ENCODE measurements around the gene MAS1.
"Not testable (repeated sequence)": the region's sequence is repeated elsewhere in the genome, so short reads cannot be mapped to it uniquely, and the experiment has no call there.

MAS1 gene

DNA sequence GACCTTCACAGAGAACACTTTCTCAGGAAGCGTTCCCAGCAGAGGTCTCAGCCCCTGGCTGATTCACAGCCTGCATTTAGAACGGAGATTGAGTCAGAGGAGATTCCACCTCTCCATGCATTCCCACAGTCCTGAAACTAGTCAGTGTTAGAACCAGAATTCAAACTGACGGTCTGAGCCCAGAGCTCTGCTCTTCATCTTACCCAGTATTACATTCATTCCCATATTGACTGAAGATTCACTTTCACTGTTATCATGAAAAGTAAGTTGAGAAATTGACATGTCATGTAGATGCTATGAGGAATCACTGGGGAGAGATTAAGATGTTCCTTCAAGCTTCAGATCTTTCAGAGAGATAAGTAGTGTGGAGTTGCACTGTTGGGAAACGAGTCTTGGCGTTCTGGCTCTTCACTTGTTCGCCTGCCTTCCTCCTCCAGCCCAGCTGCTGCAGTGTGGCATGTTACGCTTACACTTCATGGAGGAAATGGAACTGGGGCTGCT lies 28.3 kb downstream of the MAS1 start:
- DNase-seq (ENCODE audit: low spot score), result no peak

DNA sequence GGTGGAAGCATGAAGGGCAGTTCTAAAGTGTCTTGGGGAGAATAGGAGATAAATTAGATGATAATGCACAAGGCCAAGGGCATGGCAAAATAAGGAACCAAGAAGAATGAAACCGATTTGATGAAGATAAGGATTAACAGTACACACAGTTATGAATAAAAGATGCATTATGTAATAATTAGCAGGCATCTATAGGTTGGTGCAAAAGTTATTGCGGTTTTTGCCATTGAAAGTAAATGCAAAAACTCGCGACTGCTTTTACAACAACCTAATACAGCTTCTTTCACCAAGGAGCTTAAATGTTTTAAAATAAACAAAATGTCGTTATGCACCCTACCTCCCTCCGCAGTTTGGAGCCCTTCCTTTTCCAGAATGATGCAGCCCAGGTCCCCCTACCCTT lies 29.0 kb downstream of the MAS1 start:
- DNase-seq (ENCODE audit: low spot score), result no peak

DNA sequence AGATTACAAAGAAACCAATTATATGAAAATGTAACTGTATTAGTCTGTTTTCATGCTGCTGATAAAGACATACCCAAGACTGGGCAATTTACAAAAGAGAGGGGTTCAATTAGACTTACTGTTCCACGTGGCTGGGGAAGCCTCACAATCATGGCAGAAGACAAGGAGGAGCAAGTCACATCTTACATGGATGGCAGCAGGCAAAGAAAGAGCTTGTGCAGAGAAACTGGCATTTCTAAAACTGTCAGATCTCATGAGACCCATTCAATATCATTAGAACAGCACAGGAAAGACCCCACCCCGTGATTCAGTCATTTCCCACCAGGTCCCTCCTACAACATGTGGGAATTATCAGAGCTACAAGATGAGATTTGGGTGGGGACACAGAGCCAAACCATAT lies 33.4 kb downstream of the MAS1 start:
- DNase-seq (ENCODE audit: low spot score), result not testable (repeated sequence)

DNA sequence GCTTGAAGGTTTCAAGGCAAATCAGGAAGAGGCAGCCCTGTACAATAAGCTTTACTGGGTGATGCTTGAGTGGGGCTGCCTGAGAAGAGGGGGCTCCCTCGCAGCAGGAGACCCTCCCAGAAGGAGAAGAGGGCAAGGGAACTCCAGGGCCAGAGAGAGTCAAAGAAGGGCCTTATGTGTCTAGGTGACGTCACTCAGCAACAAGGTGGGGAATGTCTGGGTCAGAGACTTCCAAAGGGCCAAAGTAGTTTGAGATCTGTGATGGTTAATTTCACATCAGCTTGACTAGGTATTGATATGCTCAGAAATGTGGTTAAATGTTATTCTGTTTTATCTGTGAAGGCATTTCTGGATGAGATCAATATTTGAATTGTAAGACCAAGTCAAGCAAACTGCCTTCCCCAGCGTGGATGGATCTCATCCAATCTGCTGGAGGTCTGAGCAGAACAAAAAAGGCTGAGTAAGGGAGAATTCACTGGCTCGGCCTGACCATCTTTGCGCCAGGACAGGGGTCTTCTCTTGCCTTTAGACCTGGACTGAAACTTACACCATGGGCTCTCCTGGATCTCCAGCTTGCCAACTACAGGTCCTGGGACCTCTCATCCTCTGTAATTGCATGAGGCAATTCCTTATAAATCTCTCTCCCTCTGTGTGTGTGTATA lies 35.9 kb downstream of the MAS1 start:
- DNase-seq (ENCODE audit: low spot score), result no peak

DNA sequence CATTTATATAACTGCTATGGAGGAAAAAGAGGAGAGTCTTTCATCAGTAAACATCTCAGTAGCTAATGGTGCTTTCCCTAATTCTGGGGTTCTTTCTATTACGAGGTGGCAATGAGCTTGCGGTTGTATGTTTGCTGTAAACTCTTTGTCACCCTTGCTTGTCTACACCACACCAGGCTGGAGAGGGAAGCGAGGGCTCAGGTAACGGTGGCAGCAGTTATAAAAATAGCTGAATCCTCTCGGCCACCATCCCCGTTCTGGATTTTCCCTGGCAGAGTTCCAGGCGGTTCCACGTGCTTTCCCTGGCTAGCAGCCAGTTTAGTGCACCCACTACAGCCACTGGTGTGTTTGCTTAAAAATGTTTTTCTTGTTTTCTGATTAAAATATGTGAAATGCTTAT lies 39.0 kb downstream of the MAS1 start:
- no peak for DNase-seq (ENCODE audit: low spot score)

DNA sequence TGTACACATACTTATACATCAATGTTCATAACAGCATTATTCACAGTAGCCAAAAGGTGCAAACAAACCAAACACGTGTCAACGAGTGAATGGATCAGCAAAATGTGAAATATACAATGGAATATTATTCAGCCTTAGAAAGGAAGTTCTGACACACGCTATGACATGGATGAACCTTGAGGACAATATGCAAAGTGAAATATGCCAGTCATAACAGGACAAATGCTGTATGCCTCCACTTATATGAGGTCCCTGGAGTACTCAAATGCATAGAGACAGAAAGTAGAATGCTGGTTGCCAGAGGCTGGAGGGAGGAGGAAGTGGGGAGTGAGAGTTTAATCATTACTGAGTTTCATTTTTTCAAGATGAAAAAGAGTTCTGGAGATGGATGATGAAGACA lies 40.3 kb downstream of the MAS1 start:
- DNase-seq (ENCODE audit: low spot score), result no peak

DNA sequence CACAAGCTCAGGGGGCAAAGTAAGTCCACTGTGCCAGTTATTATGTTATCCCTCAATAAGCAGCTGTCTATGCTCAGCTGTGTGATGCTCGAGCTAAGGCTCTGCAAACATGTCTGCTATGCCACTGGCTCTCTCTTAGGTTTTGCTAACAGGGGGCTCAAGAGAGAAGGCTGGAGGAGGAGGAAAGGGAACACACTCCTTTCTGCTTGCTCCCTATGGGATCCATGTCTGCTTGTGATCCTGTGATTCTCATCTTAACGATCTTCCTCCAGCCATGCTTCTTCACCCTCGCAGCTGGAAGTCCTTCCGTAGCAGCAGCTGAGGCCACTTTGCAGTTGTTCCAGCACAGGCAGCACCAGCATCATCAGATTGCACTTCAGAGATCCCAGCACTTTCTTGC lies 41.1 kb downstream of the MAS1 start:
- DNase-seq (ENCODE audit: low spot score), result no peak

DNA sequence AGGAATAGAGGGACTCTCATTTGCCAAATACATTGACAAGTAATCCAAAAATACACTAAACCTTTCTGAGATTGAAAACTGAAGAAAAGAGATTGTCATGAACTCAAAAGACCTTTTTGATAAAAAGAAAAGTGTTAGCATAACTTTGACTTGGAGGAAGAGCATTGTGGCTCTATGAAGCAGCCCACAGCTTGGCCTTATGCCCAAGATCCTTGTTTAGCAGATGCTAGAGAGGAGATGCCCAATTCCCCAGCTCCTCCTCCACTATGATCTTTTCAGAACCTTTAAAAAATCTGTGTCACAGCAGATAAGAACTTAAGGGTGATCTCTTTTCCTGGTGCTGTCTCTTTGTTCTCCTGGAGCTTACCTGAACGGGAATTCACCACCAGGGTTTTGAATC lies 42.3 kb downstream of the MAS1 start:
- no peak for DNase-seq (ENCODE audit: low spot score)

DNA sequence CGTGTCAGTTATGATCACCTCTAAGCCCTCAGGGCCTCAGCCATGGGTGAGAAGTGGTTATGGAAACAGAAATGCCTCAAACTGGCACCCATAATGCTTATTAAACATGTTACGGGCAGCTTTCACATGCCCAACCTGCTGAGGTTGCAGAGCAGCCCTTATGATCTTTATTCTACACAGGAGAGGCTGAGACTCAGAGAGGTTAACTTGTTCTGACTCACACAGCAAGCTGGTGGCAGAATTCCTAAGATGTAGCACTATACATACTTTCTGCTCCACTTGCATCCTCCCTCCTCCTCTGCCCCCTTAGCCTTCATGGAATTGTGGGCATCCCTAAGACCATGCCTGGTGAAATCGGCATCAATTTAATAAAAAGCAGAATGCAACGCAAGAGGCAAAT lies 43.4 kb downstream of the MAS1 start:
- DNase-seq (ENCODE audit: low spot score), result no peak

DNA sequence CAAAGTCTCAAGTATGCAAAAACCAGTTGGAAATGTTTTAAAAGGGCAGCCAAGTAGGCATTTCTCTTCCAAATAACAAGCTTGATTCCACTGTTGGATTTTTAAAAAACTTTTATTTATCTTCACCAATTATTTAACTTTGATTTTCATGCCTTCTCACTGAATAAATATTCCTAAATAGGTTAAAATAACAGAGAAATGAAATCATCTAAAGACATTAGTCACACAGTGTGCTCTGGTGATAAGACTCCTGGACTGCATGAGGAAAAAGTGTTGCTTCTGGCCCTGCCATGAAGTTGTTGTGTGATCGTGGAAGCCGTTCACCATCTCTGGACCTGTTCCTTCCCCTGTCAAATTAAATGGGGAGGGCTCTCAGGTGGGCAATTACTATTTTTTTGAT lies 44.3 kb downstream of the MAS1 start:
- no peak for DNase-seq (ENCODE audit: low spot score)

DNA sequence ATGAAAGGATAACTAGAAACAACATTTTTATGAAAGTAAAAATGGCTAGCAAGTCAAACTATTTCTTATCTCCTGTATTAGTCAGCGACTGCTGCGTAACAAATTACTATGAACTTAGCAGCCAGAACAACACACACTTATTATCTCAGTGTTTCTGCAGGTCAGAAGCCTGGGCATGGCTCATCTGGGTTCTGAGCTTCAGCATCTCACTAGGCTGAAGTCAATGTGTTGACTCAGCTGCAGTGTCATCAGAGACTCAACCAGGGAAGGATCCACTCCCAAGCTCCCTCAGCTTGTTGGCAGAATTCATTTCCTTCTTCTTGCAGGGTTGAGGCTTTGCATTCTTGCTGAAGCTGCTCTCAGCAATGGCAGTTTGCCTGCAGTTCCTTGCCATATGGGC lies 44.8 kb downstream of the MAS1 start:
- DNase-seq (ENCODE audit: low spot score), result no peak

DNA sequence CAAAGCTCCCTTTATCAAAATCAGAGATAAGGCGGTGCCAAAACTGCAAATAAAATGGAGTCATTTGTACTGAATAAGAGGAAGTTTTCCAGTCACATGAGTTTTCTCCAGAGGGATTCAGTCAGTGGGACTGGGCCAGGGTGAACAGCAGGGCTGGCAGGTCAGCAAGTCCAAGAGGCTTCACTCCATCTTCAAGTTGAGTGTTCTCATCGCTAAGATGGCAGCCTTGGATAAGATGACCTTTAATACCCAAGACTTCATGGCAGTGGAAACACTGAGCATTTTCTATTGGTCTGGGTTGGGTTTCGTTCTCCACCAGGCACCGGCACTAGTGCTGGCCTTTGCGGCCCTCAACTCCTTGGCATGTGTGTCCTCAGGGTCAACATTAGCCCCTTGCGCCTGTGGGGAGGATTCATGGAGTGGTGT lies 48.8 kb downstream of the MAS1 start:
- DNase-seq (ENCODE audit: low spot score), result no peak
